ENCODE results near the gene SEPSECS.

Gene SEPSECS

DNA sequence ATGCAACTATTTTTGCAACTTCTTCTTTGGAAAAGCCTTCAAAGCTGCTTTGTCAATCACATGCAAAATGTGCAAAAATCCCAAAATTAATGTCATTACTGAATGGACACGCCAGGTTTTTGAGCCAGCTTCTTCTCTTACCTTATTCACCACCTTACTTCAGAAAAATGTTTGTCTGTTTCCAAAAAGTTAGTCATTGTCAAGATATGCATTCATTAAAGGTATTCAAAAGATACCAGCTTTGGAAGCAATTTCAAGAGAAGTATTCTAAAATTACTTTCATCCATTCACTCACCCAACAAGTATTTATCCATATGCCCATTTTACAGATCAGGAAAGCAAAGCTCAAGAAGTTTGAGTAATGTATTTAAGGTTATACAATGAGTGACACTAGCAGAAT is 2.3 kb upstream of the SEPSECS start:
- H3K4ac ChIP-seq (ENCODE audit: low read depth in 1 of 2, low read length in 2 of 2): no peak overlapping the region
- peak overlapping the region in 1 of 2 experiments; percentile 84 for H3K4me3 ChIP-seq (ENCODE audit: insufficient read depth in 1 of 2, low read depth in 1 of 2, low read length in 2 of 2)
- no peak overlapping the region for H2BK5ac ChIP-seq (ENCODE audit: low read depth, low read length, poor library complexity, severe bottlenecking)
- H3K27ac ChIP-seq (ENCODE audit: low read length, poor library complexity, severe bottlenecking): no peak overlapping the region
- no peak overlapping the region for H3K14ac ChIP-seq (ENCODE audit: low read length in 2 of 2)
- no CpG with 5 or more reads among the region's 1 CpG for WGBS
- no peak overlapping the region for H2AK5ac ChIP-seq (ENCODE audit: low read length, severe bottlenecking)
- no peak for DNase-seq
- H2BK12ac ChIP-seq (ENCODE audit: low read length in 2 of 2): no peak overlapping the region
- H3K23ac ChIP-seq (ENCODE audit: low read length in 2 of 2): no peak overlapping the region
- H3K27me3 ChIP-seq (ENCODE audit: control insufficient read depth in 1 of 2, insufficient read depth in 1 of 2, low read length in 2 of 2): no peaks in the 10 kb centered on the region
- peaks cover 0 to 37% of the 10 kb centered on the region in 2 experiments for H3K36me3 ChIP-seq (ENCODE audit: control insufficient read depth in 1 of 2, insufficient read depth in 2 of 2, low read depth in 1 of 2, low read length in 2 of 2)
- no peak overlapping the region for H2BK15ac ChIP-seq (ENCODE audit: low read depth, poor library complexity, severe bottlenecking)
- no peak overlapping the region for H2BK120ac ChIP-seq (ENCODE audit: low read depth, low read length)
- H4K91ac ChIP-seq (ENCODE audit: low read length): no peak overlapping the region
- H3K4me2 ChIP-seq (ENCODE audit: low read length, poor library complexity, severe bottlenecking): no peak overlapping the region
- H3K79me1 ChIP-seq (replicated peaks; ENCODE audit: low read length, poor library complexity, severe bottlenecking): peaks cover 3% of the 10 kb centered on the region
- H2AFZ ChIP-seq (ENCODE audit: low read depth, low read length): no peak overlapping the region
- H3K9me3 ChIP-seq (ENCODE audit: control insufficient read depth, low read length): no peaks in the 10 kb centered on the region
- H3K4me1 ChIP-seq (ENCODE audit: control insufficient read depth, insufficient read depth, low read depth, low read length): peaks cover 5% of the 10 kb centered on the region
- H4K8ac ChIP-seq (ENCODE audit: low read length): no peak overlapping the region
- no peak overlapping the region for H3K18ac ChIP-seq (ENCODE audit: low read depth in 1 of 2, low read length in 2 of 2)
- H3K9ac ChIP-seq (ENCODE audit: low read length): no peak overlapping the region

DNA sequence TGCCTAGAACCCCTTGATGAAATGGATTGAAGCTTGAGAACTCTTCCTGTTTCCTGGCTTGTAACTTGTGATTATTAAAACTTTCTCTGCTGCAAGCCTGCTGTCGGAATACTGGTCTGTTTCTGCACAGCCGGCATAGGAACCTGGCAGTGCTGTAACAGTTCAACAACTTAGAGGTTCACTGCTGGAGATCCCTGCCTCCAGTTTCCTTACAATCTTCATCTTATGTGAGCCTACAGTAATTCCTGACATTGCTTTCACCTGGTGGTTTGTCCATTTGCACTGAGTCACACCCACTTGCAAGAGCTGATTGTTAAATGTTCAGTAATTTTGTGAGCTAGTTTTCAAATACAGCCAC is 1.3 kb upstream of the SEPSECS start:
- Histone ChIP-seq H3K36me3 (ENCODE audit: control insufficient read depth in 1 of 2, insufficient read depth in 2 of 2, low read depth in 1 of 2, low read length in 2 of 2) (peaks cover 0 to 32% of the 10 kb centered on the region in 2 experiments), H3K4me2 (ENCODE audit: low read length, poor library complexity, severe bottlenecking) (peak overlapping the region; percentile 24), H2AFZ (ENCODE audit: low read depth, low read length) (peak overlapping the region; percentile 5), H3K4me1 (ENCODE audit: control insufficient read depth, insufficient read depth, low read depth, low read length) (peaks cover 5% of the 10 kb centered on the region), H4K8ac (ENCODE audit: low read length) (peak overlapping the region; percentile 78), H3K27me3 (ENCODE audit: control insufficient read depth in 1 of 2, insufficient read depth in 1 of 2, low read length in 2 of 2) (no peaks in the 10 kb centered on the region), H2BK120ac (ENCODE audit: low read depth, low read length) (no peak overlapping the region), H3K4ac (ENCODE audit: low read depth in 1 of 2, low read length in 2 of 2) (no peak overlapping the region), H3K9me3 (ENCODE audit: control insufficient read depth, low read length) (no peaks in the 10 kb centered on the region), H2BK15ac (ENCODE audit: low read depth, poor library complexity, severe bottlenecking) (no peak overlapping the region), H3K18ac (ENCODE audit: low read depth in 1 of 2, low read length in 2 of 2) (no peak overlapping the region), H4K91ac (ENCODE audit: low read length) (peak overlapping the region; percentile 29), H3K4me3 (ENCODE audit: insufficient read depth in 1 of 2, low read depth in 1 of 2, low read length in 2 of 2) (peak overlapping the region in 1 of 2 experiments; percentile 84), H2BK12ac (ENCODE audit: low read length in 2 of 2) (no peak overlapping the region), H3K27ac (ENCODE audit: low read length, poor library complexity, severe bottlenecking) (no peak overlapping the region), H3K79me1 (replicated peaks; ENCODE audit: low read length, poor library complexity, severe bottlenecking) (peaks cover 3% of the 10 kb centered on the region), H3K14ac (ENCODE audit: low read length in 2 of 2) (no peak overlapping the region), H2AK5ac (ENCODE audit: low read length, severe bottlenecking) (no peak overlapping the region), H3K23ac (ENCODE audit: low read length in 2 of 2) (no peak overlapping the region), H3K9ac (ENCODE audit: low read length) (peak overlapping the region; percentile 96), H2BK5ac (ENCODE audit: low read depth, low read length, poor library complexity, severe bottlenecking) (no peak overlapping the region)
- WGBS: 52% methylated on average over 2 of the region's 2 CpGs
- DNase-seq: no peak

DNA sequence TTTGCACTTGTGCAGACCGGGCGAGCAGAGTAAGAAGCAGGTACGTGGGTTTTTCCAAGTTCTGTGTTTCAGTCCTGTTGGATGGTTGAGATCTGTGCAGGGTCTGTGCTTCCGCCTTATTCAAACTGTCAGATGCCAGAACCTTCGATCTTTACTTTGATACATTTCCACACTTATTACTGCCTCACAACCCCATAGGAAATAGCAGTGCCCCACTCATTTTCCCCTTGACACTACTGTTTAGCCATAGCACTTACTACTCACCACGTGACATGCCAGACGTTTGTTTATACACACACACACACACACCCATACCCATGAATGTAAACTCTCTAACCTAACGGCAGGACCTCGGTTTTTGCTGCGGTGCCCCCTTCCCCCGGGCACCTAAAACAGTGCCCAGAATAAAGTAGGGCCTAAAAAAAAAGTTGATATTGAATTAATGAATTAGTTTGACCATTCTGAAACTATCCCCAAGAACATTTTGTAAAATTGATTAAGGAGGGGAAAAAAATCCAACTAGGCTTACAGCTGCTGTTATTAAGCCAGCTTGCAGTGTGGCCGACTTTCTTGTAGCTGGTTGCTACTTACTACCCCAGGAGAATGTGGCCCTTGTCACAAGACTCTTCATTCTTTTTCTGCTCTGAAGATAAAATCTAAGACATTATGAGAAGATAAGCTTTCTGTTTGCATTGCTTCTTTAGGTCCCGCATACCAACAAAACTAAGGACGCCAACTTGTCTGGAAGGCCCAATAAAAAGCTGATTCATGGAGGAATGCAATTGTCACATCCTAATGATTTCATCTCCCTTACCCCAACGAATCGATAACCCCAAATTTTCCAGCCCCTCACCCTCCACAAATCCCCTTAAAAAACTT is 704 bp upstream of the SEPSECS start:
- Histone ChIP-seq H3K4me2 (ENCODE audit: low read length, poor library complexity, severe bottlenecking) (peak overlapping the region; percentile 68), H3K18ac (ENCODE audit: low read depth in 1 of 2, low read length in 2 of 2) (peak overlapping the region in 1 of 2 experiments; percentile 45), H3K79me1 (replicated peaks; ENCODE audit: low read length, poor library complexity, severe bottlenecking) (peaks cover 3% of the 10 kb centered on the region), H2AK5ac (ENCODE audit: low read length, severe bottlenecking) (no peak overlapping the region), H3K14ac (ENCODE audit: low read length in 2 of 2) (no peak overlapping the region), H2BK120ac (ENCODE audit: low read depth, low read length) (no peak overlapping the region), H4K91ac (ENCODE audit: low read length) (no peak overlapping the region), H3K36me3 (ENCODE audit: control insufficient read depth in 1 of 2, insufficient read depth in 2 of 2, low read depth in 1 of 2, low read length in 2 of 2) (peaks cover 0 to 28% of the 10 kb centered on the region in 2 experiments), H3K4me3 (ENCODE audit: insufficient read depth in 1 of 2, low read depth in 1 of 2, low read length in 2 of 2) (peak overlapping the region in 1 of 2 experiments; percentile 84), H2BK12ac (ENCODE audit: low read length in 2 of 2) (no peak overlapping the region), H2AFZ (ENCODE audit: low read depth, low read length) (peak overlapping the region; percentile 5), H3K27ac (ENCODE audit: low read length, poor library complexity, severe bottlenecking) (peak overlapping the region; percentile 17), H3K9me3 (ENCODE audit: control insufficient read depth, low read length) (no peaks in the 10 kb centered on the region), H3K9ac (ENCODE audit: low read length) (peak overlapping the region; percentile 96), H2BK15ac (ENCODE audit: low read depth, poor library complexity, severe bottlenecking) (no peak overlapping the region), H3K4me1 (ENCODE audit: control insufficient read depth, insufficient read depth, low read depth, low read length) (peaks cover 5% of the 10 kb centered on the region), H3K27me3 (ENCODE audit: control insufficient read depth in 1 of 2, insufficient read depth in 1 of 2, low read length in 2 of 2) (no peaks in the 10 kb centered on the region), H2BK5ac (ENCODE audit: low read depth, low read length, poor library complexity, severe bottlenecking) (no peak overlapping the region), H3K4ac (ENCODE audit: low read depth in 1 of 2, low read length in 2 of 2) (no peak overlapping the region), H3K23ac (ENCODE audit: low read length in 2 of 2) (no peak overlapping the region), H4K8ac (ENCODE audit: low read length) (no peak overlapping the region)
- DNase-seq: peak; percentile 84
- WGBS: 19% methylated on average over 12 of the region's 16 CpGs

DNA sequence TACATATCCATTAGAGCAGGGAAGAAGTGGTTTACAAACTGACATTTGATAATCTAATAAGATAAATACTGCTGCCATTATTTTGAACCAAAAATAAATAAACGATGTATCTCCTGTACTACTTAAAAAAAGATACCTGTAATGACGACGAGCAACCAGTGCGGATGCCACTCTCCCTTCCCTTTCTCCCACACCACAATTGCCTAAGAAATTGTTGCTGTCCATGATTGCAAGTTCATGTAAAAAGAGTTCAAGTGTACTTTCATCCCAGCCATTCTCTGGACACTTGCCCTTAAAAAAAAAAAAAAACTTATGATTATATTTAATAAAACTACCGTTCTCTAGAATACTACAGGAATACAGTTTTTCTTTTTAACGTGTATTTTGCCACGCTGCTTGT is 1.4 kb downstream of the SEPSECS start:
- Histone ChIP-seq H3K4me1 (ENCODE audit: control insufficient read depth, insufficient read depth, low read depth, low read length) (peaks cover 5% of the 10 kb centered on the region), H3K9ac (ENCODE audit: low read length) (no peak overlapping the region), H4K8ac (ENCODE audit: low read length) (no peak overlapping the region), H3K4me3 (ENCODE audit: insufficient read depth in 1 of 2, low read depth in 1 of 2, low read length in 2 of 2) (peak overlapping the region in 1 of 2 experiments; percentile 84), H3K36me3 (ENCODE audit: control insufficient read depth in 1 of 2, insufficient read depth in 2 of 2, low read depth in 1 of 2, low read length in 2 of 2) (peaks cover 0 to 23% of the 10 kb centered on the region in 2 experiments), H2BK15ac (ENCODE audit: low read depth, poor library complexity, severe bottlenecking) (no peak overlapping the region), H2AK5ac (ENCODE audit: low read length, severe bottlenecking) (no peak overlapping the region), H3K79me1 (replicated peaks; ENCODE audit: low read length, poor library complexity, severe bottlenecking) (peaks cover 3% of the 10 kb centered on the region), H2BK12ac (ENCODE audit: low read length in 2 of 2) (no peak overlapping the region), H3K18ac (ENCODE audit: low read depth in 1 of 2, low read length in 2 of 2) (no peak overlapping the region), H2BK120ac (ENCODE audit: low read depth, low read length) (no peak overlapping the region), H3K9me3 (ENCODE audit: control insufficient read depth, low read length) (no peaks in the 10 kb centered on the region), H3K23ac (ENCODE audit: low read length in 2 of 2) (no peak overlapping the region), H3K27ac (ENCODE audit: low read length, poor library complexity, severe bottlenecking) (no peak overlapping the region), H4K91ac (ENCODE audit: low read length) (no peak overlapping the region), H3K14ac (ENCODE audit: low read length in 2 of 2) (no peak overlapping the region), H3K4me2 (ENCODE audit: low read length, poor library complexity, severe bottlenecking) (no peak overlapping the region), H3K27me3 (ENCODE audit: control insufficient read depth in 1 of 2, insufficient read depth in 1 of 2, low read length in 2 of 2) (no peaks in the 10 kb centered on the region), H2BK5ac (ENCODE audit: low read depth, low read length, poor library complexity, severe bottlenecking) (no peak overlapping the region), H3K4ac (ENCODE audit: low read depth in 1 of 2, low read length in 2 of 2) (no peak overlapping the region), H2AFZ (ENCODE audit: low read depth, low read length) (no peak overlapping the region)
- no peak for DNase-seq
- WGBS: 95% methylated on average over 7 of the region's 7 CpGs
